ENCODE measurements around the gene MAPK10. TPM values are rescaled to one million over a fixed set of nuclear protein-coding genes. Genes with fewer than 3 reads are reported as not detected.
A peak's percentile ranks its signal among the peaks of the same experiment; 100 is the strongest.

MAPK10 gene
- polyA plus RNA-seq, 6 donors from 2014 or later: 0.08 to 1.5 (median 0.97) TPM

- no peak overlapping the region for H3K4me3 Mint-ChIP-seq
- no peak for ATAC-seq (ENCODE audit: low read depth in 2 of 2)
- H3K36me3 Mint-ChIP-seq: peaks cover 8 to 43% of the 10 kb centered on the region in 2 donors
- peak overlapping the region in 1 of 6 donors; percentile 88 for H3K27ac Mint-ChIP-seq
- no peaks in the 10 kb centered on the region for H3K27me3 Mint-ChIP-seq
- peaks cover 0 to 8% (median 4%) of the 10 kb centered on the region in 3 donors for H3K4me1 Mint-ChIP-seq
- H3K9me3 Mint-ChIP-seq: peaks cover 0 to 4% (median 0%) of the 10 kb centered on the region in 7 donors
- no peak for DNase-seq
Measured at GRCh38 chr4:85946821-85947220, 413.0 kb downstream of the MAPK10 start.

- H3K36me3 Mint-ChIP-seq: peaks cover 0 to 24% of the 10 kb centered on the region in 2 donors
- no peak for ATAC-seq (ENCODE audit: low read depth in 2 of 2)
- H3K27ac Mint-ChIP-seq: peak overlapping the region in 1 of 6 donors; percentile 12
- DNase-seq: no peak
- no peak overlapping the region for H3K4me3 Mint-ChIP-seq
- peaks cover 0 to 12% (median 8%) of the 10 kb centered on the region in 3 donors for H3K4me1 Mint-ChIP-seq
- peaks cover 0 to 4% (median 0%) of the 10 kb centered on the region in 7 donors for H3K9me3 Mint-ChIP-seq
- no peaks in the 10 kb centered on the region for H3K27me3 Mint-ChIP-seq
Measured at GRCh38 chr4:85942107-85942506, 417.7 kb downstream of the MAPK10 start.

- Mint-ChIP-seq H3K27me3 (no peaks in the 10 kb centered on the region), H3K9me3 (peaks cover 0 to 4% (median 0%) of the 10 kb centered on the region in 7 donors), H3K4me1 (peaks cover 0 to 14% (median 4%) of the 10 kb centered on the region in 3 donors), H3K4me3 (no peak overlapping the region), H3K27ac (peak overlapping the region in 3 of 6 donors; percentile 11 to 72 (median 15)), H3K36me3 (peaks cover 7 to 24% of the 10 kb centered on the region in 2 donors)
- DNase-seq (no peak), ATAC-seq (ENCODE audit: low read depth in 2 of 2) (no peak)
Measured at GRCh38 chr4:85940151-85940550, 419.7 kb downstream of the MAPK10 start.

Other genes with a start within 250 kb of the MAPK10 start
- gene PTPN13, start 234.3 kb upstream of the MAPK10 start, polyA plus RNA-seq (ENCODE audit: low read depth in 6 of 6): not detected